SK-N-SH treated with all-trans-retinoic acid at 6 μM for 48 hours (cell line): ENCODE data around the gene ZNF473.

Source experiments
- ATAC-seq: fragments of 200-7000 bp; cut with Tn5 transposase; 3 replicates; pipeline ENCODE4 v1.9.1; 2020; ENCODE audit warnings: mild to moderate bottlenecking, moderate library complexity
- ARNTL ChIP-seq: fragments of 450-650 bp; formaldehyde crosslinking; IDR thresholded peaks from 2 replicates; pipeline ENCODE4 v1.5.0; 2020; ENCODE audit warnings: low read depth, mild to moderate bottlenecking, moderate library complexity, borderline replicate concordance
- BACH2 ChIP-seq: fragments of 250-450 bp; sonication (Bioruptor Pico); IDR thresholded peaks from 2 replicates; pipeline ENCODE4 v1.9.0; 2021; ENCODE audit warnings: mild to moderate bottlenecking, borderline replicate concordance
- CSDC2 ChIP-seq: fragments of 250-450 bp; sonication (Bioruptor Pico); IDR thresholded peaks from 2 replicates; pipeline ENCODE4 v1.5.0; 2020; ENCODE audit warnings: mild to moderate bottlenecking, moderate library complexity
- ESRRG ChIP-seq: fragments of 250-450 bp; sonication (Bioruptor Pico); IDR thresholded peaks from 2 replicates; pipeline ENCODE4 v1.6.1; 2021; ENCODE audit warnings: mild to moderate bottlenecking
- GLIS3 ChIP-seq: fragments of 250-450 bp; sonication (Bioruptor Pico); IDR thresholded peaks from 2 replicates; pipeline ENCODE4 v1.5.0; 2020; ENCODE audit warnings: mild to moderate bottlenecking, moderate library complexity
- ISL1 ChIP-seq: fragments of 250-450 bp; sonication (Bioruptor Pico); IDR thresholded peaks from 2 replicates; pipeline ENCODE4 v2.1.2; 2022; ENCODE audit warnings: mild to moderate bottlenecking, moderate library complexity
- OSR1 ChIP-seq: fragments of 250-450 bp; sonication (Bioruptor Pico); IDR thresholded peaks from 2 replicates; pipeline ENCODE4 v1.8.0; 2022; ENCODE audit warnings: moderate library complexity, mild to moderate bottlenecking, inconsistent platforms
- PATZ1 ChIP-seq: fragments of 250-450 bp; sonication (Bioruptor Pico); IDR thresholded peaks from 2 replicates; pipeline ENCODE4 v1.8.0; 2020; ENCODE audit warnings: mild to moderate bottlenecking, moderate library complexity, borderline replicate concordance
- RARB ChIP-seq: fragments of 250-450 bp; sonication (Bioruptor Pico); IDR thresholded peaks from 2 replicates; pipeline ENCODE4 v1.8.0; 2021; ENCODE audit warnings: mild to moderate bottlenecking, moderate library complexity
- SNAI2 ChIP-seq: fragments of 250-450 bp; sonication (Bioruptor Pico); IDR thresholded peaks from 2 replicates; pipeline ENCODE4 v1.5.0; 2020; ENCODE audit warnings: mild to moderate bottlenecking, moderate library complexity
- TCF4 ChIP-seq: fragments of 250-450 bp; sonication (Bioruptor Pico); IDR thresholded peaks from 2 replicates; pipeline ENCODE4 v1.8.0; 2021; ENCODE audit warnings: mild to moderate bottlenecking, moderate library complexity, borderline replicate concordance
- TOX ChIP-seq: fragments of 250-450 bp; sonication (Bioruptor Pico); IDR thresholded peaks from 2 replicates; pipeline ENCODE4 v1.8.0; 2021; ENCODE audit warnings: mild to moderate bottlenecking, moderate library complexity, borderline replicate concordance
- ZC3H10 ChIP-seq: fragments of 250-450 bp; sonication (Bioruptor Pico); IDR thresholded peaks from 2 replicates; pipeline ENCODE4 v1.5.1; 2021; ENCODE audit warnings: mild to moderate bottlenecking, moderate library complexity
- ZFP3 ChIP-seq: fragments of 250-450 bp; sonication (Bioruptor Pico); IDR thresholded peaks from 2 replicates; pipeline ENCODE4 v1.5.0; 2020; ENCODE audit warnings: mild to moderate bottlenecking, moderate library complexity
- ZFP30 ChIP-seq: fragments of 450-650 bp; formaldehyde crosslinking; IDR thresholded peaks from 2 replicates; pipeline ENCODE4 v1.5.0; 2022; ENCODE audit warnings: mild to moderate bottlenecking, moderate library complexity
- ZNF565 ChIP-seq: fragments of 450-650 bp; formaldehyde crosslinking; conservative IDR thresholded peaks from 2 replicates; pipeline ENCODE4 v1.5.0; 2020; ENCODE audit warnings: low read depth, mild to moderate bottlenecking, moderate library complexity
- ZNF70 ChIP-seq: fragments of 450-650 bp; formaldehyde crosslinking; IDR thresholded peaks from 2 replicates; pipeline ENCODE4 v1.5.0; 2020; ENCODE audit warnings: mild to moderate bottlenecking, moderate library complexity
- ZNF8 ChIP-seq: fragments of 450-650 bp; formaldehyde crosslinking; IDR thresholded peaks from 2 replicates; pipeline ENCODE4 v1.5.0; 2020; ENCODE audit warnings: mild to moderate bottlenecking, moderate library complexity
- TF ChIP-seq, protein P1 (sequence below): fragments of 250-450 bp; sonication (Bioruptor Pico); IDR thresholded peaks from 2 replicates; pipeline ENCODE4 v1.8.0; 2021; ENCODE audit warnings: low read depth, mild to moderate bottlenecking, moderate library complexity, borderline replicate concordance
- TF ChIP-seq, protein P2 (sequence below): fragments of 250-450 bp; sonication (Bioruptor Pico); IDR thresholded peaks from 2 replicates; pipeline ENCODE4 v1.5.1; 2020; ENCODE audit warnings: low read depth, mild to moderate bottlenecking, moderate library complexity
- TF ChIP-seq, protein P3 (sequence below): fragments of 250-450 bp; sonication (Bioruptor Pico); IDR thresholded peaks from 2 replicates; pipeline ENCODE4 v1.5.0; 2020; ENCODE audit warnings: mild to moderate bottlenecking, moderate library complexity
- TF ChIP-seq, protein P4 (sequence below): fragments of 250-450 bp; sonication (Bioruptor Pico); IDR thresholded peaks from 2 replicates; pipeline ENCODE4 v1.5.1; 2021; ENCODE audit warnings: mild to moderate bottlenecking, moderate library complexity

The ZNF473 gene

DNA sequence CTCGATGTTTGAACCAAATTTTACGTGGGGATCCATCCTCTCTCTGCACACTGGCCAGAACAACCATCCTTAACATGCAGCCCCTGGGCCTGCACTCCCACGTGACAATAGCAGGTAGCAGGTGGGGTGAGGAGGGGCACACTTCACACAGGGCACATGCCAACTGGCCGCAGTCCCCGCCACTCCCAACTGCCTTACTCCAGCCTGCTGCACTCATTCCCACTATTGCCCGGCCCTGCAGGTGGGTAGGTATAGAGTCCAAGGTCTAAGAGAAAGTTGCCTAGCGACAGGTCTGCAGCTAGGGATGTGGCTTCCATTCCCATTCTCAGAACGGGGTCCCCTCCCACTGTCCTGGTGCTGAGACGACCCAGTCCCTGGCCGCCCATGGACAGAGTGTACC, 18.6 kb upstream of the ZNF473 start:
- no peak for TF ChIP-seq GLIS3 (CRISPR knock-in tag)
- TF ChIP-seq ZFP30 = no peak
- TF ChIP-seq, protein P1, sequence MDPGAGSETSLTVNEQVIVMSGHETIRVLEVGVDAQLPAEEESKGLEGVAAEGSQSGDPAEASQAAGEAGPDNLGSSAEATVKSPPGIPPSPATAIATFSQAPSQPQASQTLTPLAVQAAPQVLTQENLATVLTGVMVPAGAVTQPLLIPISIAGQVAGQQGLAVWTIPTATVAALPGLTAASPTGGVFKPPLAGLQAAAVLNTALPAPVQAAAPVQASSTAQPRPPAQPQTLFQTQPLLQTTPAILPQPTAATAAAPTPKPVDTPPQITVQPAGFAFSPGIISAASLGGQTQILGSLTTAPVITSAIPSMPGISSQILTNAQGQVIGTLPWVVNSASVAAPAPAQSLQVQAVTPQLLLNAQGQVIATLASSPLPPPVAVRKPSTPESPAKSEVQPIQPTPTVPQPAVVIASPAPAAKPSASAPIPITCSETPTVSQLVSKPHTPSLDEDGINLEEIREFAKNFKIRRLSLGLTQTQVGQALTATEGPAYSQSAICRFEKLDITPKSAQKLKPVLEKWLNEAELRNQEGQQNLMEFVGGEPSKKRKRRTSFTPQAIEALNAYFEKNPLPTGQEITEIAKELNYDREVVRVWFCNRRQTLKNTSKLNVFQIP (CRISPR knock-in tag) = no peak
- TF ChIP-seq TCF4 (CRISPR knock-in tag) = no peak
- no peak for TF ChIP-seq ZC3H10 (CRISPR knock-in tag)
- no peak for TF ChIP-seq PATZ1 (CRISPR knock-in tag)
- no peak for ATAC-seq

DNA sequence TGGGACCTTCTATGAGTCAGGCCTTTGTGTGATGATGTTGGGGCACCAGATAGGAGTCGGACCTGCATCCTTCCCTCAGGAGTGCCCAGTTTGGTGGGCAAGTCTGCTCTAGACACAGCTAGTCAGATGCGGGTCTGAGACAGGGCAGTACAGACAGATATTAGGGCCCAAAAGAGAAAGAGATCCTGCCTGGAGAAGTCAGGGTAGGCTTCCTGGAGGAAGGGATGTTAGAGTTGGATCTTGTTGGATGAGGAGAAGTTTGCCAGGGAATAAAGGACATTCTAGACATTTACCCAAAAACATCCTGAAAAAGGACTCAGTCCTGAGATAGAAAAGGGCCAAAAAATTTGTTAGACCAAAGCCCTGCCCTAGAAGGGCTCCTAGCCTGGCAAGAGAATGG, 17.9 kb upstream of the ZNF473 start:
- TF ChIP-seq TOX (CRISPR knock-in tag) (no peak), CSDC2 (CRISPR knock-in tag) (no peak), SNAI2 (no peak), ZNF8 (CRISPR knock-in tag) (no peak), ISL1 (CRISPR knock-in tag) (no peak), ARNTL (no peak), ZNF565 (CRISPR knock-in tag) (no peak), ZFP30 (no peak), ESRRG (no peak), BACH2 (CRISPR knock-in tag) (no peak), ZC3H10 (CRISPR knock-in tag) (no peak), ZNF70 (CRISPR knock-in tag) (no peak), GLIS3 (CRISPR knock-in tag) (no peak), TCF4 (CRISPR knock-in tag) (no peak), OSR1 (no peak)
- TF ChIP-seq, protein P2, sequence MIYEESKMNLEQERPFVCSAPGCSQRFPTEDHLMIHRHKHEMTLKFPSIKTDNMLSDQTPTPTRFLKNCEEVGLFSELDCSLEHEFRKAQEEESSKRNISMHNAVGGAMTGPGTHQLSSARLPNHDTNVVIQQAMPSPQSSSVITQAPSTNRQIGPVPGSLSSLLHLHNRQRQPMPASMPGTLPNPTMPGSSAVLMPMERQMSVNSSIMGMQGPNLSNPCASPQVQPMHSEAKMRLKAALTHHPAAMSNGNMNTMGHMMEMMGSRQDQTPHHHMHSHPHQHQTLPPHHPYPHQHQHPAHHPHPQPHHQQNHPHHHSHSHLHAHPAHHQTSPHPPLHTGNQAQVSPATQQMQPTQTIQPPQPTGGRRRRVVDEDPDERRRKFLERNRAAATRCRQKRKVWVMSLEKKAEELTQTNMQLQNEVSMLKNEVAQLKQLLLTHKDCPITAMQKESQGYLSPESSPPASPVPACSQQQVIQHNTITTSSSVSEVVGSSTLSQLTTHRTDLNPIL (CRISPR knock-in tag) = no peak
- TF ChIP-seq, protein P3, sequence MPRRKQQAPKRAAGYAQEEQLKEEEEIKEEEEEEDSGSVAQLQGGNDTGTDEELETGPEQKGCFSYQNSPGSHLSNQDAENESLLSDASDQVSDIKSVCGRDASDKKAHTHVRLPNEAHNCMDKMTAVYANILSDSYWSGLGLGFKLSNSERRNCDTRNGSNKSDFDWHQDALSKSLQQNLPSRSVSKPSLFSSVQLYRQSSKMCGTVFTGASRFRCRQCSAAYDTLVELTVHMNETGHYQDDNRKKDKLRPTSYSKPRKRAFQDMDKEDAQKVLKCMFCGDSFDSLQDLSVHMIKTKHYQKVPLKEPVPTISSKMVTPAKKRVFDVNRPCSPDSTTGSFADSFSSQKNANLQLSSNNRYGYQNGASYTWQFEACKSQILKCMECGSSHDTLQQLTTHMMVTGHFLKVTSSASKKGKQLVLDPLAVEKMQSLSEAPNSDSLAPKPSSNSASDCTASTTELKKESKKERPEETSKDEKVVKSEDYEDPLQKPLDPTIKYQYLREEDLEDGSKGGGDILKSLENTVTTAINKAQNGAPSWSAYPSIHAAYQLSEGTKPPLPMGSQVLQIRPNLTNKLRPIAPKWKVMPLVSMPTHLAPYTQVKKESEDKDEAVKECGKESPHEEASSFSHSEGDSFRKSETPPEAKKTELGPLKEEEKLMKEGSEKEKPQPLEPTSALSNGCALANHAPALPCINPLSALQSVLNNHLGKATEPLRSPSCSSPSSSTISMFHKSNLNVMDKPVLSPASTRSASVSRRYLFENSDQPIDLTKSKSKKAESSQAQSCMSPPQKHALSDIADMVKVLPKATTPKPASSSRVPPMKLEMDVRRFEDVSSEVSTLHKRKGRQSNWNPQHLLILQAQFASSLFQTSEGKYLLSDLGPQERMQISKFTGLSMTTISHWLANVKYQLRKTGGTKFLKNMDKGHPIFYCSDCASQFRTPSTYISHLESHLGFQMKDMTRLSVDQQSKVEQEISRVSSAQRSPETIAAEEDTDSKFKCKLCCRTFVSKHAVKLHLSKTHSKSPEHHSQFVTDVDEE (CRISPR knock-in tag) = no peak
- TF ChIP-seq, protein P4, sequence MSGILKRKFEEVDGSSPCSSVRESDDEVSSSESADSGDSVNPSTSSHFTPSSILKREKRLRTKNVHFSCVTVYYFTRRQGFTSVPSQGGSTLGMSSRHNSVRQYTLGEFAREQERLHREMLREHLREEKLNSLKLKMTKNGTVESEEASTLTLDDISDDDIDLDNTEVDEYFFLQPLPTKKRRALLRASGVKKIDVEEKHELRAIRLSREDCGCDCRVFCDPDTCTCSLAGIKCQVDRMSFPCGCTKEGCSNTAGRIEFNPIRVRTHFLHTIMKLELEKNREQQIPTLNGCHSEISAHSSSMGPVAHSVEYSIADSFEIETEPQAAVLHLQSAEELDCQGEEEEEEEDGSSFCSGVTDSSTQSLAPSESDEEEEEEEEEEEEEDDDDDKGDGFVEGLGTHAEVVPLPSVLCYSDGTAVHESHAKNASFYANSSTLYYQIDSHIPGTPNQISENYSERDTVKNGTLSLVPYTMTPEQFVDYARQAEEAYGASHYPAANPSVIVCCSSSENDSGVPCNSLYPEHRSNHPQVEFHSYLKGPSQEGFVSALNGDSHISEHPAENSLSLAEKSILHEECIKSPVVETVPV (CRISPR knock-in tag) = no peak
- TF ChIP-seq, protein P1 (CRISPR knock-in tag) = no peak
- TF ChIP-seq, all 23 proteins: peak for 0

DNA sequence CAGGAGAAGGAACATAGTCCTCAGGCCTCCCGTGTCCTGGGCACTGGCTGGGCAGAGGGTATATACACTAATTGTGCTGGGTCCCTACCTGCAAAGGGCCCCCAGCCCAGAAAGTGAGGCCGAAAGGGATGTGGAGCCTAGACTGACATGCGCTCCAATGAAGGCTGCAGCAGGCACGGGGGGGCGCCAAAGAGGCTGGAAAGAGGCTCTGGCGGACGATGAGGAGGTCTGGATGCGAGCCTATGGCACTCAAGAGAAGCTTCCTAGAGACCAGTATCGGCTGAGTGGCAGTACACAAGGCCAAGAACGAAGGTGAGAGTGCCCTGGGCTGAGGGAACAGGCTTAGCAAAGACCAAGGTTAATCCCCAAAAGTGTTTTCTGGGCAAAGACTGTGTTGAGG, 17.3 kb upstream of the ZNF473 start:
- ATAC-seq = no peak
- TF ChIP-seq ZFP30 (no peak), ZNF8 (CRISPR knock-in tag) (no peak), ARNTL (no peak), ZFP3 (CRISPR knock-in tag) (no peak), PATZ1 (CRISPR knock-in tag) (no peak), BACH2 (CRISPR knock-in tag) (no peak), RARB (CRISPR knock-in tag) (no peak), CSDC2 (CRISPR knock-in tag) (no peak), ZNF565 (CRISPR knock-in tag) (no peak), ZNF70 (CRISPR knock-in tag) (no peak)
- TF ChIP-seq, protein P2 (CRISPR knock-in tag) = no peak

More for the DNA sequence above, 17.9 kb upstream of the ZNF473 start:
- ATAC-seq = no peak
